GM13976 (cell line): Measurements from ENCODE around the gene SNX33.
A peak's percentile ranks its signal among the peaks of the same experiment; 100 is the strongest.

ENCODE experiments used
- DNase-seq: peaks from one replicate; pipeline ENCODE4 v3.0.0; 2012; ENCODE audit warnings: low spot score
- CTCF ChIP-seq: IDR thresholded peaks from 2 replicates; pipeline ENCODE4 v1.5.1; 2012; ENCODE audit warnings: borderline replicate concordance, mild to moderate bottlenecking; ENCODE audit not compliant: insufficient read depth; ENCODE audit errors: extremely low read depth, missing control alignments, control extremely low read depth
- in situ Hi-C: fragments of 300-500 bp; cut with MboI; formaldehyde crosslinking; loops from one replicate; pipeline ENCODE4 v1.12.0; 2022; ENCODE audit warnings: low sequenced_read_pairs, mixed read lengths, inconsistent platforms; ENCODE audit not compliant: unreplicated experiment

The SNX33 gene

DNA sequence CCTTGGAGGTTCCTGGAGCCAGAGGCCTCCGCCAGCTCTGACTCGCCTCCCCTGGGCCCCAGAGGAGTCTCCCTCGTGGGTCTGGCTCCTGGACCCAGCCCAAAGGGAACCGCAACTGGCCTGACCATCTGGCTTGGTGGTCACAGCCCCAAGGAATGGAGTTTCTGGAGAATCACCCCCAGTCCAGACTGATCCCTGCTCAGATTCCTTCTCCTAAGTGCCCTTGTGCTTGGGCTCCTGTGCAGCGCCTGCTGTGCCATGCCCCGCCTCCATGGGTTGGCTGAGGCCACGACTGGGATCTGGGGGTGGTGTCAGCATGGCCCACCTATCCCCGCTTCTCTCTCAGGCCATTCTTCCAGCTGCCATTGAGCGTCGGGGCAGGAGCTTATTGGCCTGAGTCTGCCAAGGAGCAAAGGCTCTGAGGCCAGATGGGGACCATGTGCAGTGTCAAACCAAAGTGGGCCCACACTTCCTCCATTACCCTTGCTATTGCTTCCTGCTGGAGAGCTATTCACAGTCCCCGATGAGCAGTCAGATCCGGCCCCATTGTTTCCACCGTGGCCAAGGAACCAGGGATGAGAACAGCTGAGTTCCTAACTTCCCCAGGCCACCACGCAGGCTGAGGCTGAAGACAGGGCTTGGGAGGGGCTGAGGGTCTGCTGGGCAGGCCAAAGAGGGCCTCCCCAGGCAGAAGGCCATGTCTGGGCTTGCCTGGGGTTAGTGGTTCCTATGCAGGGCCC lies 46.0 kb downstream of the SNX33 start:
- no peak for DNase-seq
- in situ Hi-C loops = no loop called here
- TF ChIP-seq CTCF = no peak

DNA sequence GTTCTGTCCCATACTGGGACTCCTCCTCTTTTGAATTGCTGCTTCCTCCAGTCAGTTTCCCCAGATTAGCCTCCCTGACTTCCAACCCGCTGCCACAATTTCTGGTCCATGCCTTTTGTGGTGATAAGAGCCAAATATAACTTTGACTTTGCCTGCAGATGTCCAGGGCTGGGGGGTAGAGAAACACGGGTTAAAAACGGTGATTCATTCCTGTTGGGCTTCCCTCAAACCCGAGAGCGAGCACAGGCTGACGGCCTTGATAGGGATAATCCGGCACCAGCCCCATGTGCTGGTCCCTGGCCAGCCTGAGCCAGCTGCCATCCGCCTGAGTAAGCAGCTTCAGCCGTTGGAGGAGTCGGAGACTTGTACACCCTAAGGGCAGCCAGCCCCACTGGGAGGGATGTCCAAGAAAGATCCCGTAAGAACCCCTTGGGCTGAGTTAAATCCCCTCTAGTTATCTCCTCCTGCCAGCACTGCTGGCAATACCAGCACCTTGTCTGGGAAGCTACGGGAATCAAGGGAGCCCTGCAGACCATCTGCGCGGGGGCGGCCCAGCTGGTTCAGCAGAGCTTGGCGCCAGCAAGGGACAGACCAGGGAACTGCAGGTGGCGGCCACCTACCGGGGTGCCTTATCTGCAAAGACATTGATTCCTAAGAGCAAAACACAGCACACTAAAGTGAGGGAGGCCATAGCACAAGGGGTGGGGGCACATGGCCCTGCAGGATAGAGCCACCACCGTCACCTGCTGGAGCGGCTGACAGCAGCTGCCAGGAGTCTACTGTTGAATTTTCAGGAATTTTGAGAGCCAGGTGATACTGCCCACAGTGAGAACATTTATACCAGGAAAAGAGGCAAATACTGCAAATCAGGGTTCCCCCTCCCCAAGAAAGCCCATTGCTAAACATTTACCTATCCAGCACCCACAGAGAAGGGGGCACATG lies 46.8 kb downstream of the SNX33 start:
- DNase-seq = no peak
- peak; percentile 37 for TF ChIP-seq CTCF
- in situ Hi-C loops = no loop called here

DNA sequence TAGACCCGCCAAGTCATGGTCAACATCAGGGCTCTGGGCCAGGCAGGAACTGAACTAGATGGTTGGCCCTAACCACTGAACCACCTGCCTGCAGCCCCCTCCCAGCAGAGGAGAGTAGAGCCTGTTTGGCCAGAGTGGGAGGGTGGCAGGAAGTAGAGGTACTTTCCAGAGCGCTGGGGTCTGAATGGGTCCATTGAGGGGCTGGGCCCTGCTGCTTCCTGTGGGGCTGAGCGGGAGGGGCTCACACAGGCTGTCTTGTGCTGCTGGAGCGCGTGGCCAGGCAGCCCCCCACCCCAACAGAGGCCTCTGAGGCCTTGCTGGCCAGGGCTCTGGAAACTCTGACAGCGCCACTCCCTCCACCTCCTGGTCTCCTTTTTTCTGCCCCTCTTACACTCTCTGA lies 47.5 kb downstream of the SNX33 start:
- in situ Hi-C loops = no loop called here
- peak; percentile 80 for DNase-seq
- TF ChIP-seq CTCF = no peak

GRCh38 chr15:75695634-75696310 lies 48.1 kb downstream of the SNX33 start:
- no peak for TF ChIP-seq CTCF
- in situ Hi-C loops = no loop called here
- DNase-seq = peak; percentile 70

GRCh38 chr15:75696311-75696720 lies 48.6 kb downstream of the SNX33 start:
- in situ Hi-C loops = no loop called here
- DNase-seq = peak; percentile 67
- no peak for TF ChIP-seq CTCF

- in situ Hi-C loops = no loop called here
- no peak for TF ChIP-seq CTCF
- peak; percentile 34 for DNase-seq
Measured at GRCh38 chr15:75696854-75697259, 49.1 kb downstream of the SNX33 start.
